Occipital lobe (tissue), 2 donors: Measurements from ENCODE around the gene GDF11. TPM values are rescaled to one million over a fixed set of nuclear protein-coding genes. Genes with fewer than 3 reads are reported as not detected.
"Not testable (repeated sequence)": the region's sequence is repeated elsewhere in the genome, so short reads cannot be mapped to it uniquely, and the experiment has no call there.

Experiments
- DNase-seq: peaks from one replicate; lab custom pipeline; 2025; lab: John Stamatoyannopoulos, UW
- total RNA-seq: library from RNA; depleted of rRNA; stranded (reverse); fragments of >200 nt; gene quantifications from one replicate; pipeline ENCODE4 v1.2.3, GENCODE V29; 2014

The GDF11 gene
- total RNA-seq, 1 donor from 2014 or later = 6.6 TPM

GRCh38 chr12:55741931-55742680 is 816 bp upstream of the GDF11 start:
- DNase-seq = no peak

GRCh38 chr12:55743406-55744339 is 751 bp downstream of the GDF11 start:
- DNase-seq = no peak

- no peak for DNase-seq
Observed at GRCh38 chr12:55744340-55745030, 1.6 kb downstream of the GDF11 start.

- DNase-seq = no peak
Observed at GRCh38 chr12:55745361-55746173, 2.6 kb downstream of the GDF11 start.

- DNase-seq = no peak
Observed at GRCh38 chr12:55746174-55746912, 3.4 kb downstream of the GDF11 start.

- DNase-seq = no peak
Observed at GRCh38 chr12:55746913-55747231, 4.0 kb downstream of the GDF11 start.

GRCh38 chr12:55748230-55748993 is 5.5 kb downstream of the GDF11 start:
- no peak for DNase-seq

GRCh38 chr12:55755246-55755645 is 12.3 kb downstream of the GDF11 start:
- DNase-seq = no peak

GRCh38 chr12:55757701-55758100 is 14.8 kb downstream of the GDF11 start:
- DNase-seq = no peak

GRCh38 chr12:55758575-55758974 is 15.7 kb downstream of the GDF11 start:
- not testable (repeated sequence) for DNase-seq

GRCh38 chr12:55760663-55761062 is 17.7 kb downstream of the GDF11 start:
- DNase-seq = no peak

GRCh38 chr12:55762646-55763045 is 19.7 kb downstream of the GDF11 start:
- no peak for DNase-seq

GRCh38 chr12:55765736-55766290 is 22.9 kb downstream of the GDF11 start:
- no peak for DNase-seq

- DNase-seq = no peak
Observed at GRCh38 chr12:55767156-55767555, 24.2 kb downstream of the GDF11 start.

GRCh38 chr12:55771736-55772135 is 28.8 kb downstream of the GDF11 start:
- DNase-seq = no peak

- no peak for DNase-seq
Observed at GRCh38 chr12:55777856-55778255, 34.9 kb downstream of the GDF11 start.

- DNase-seq = no peak
Observed at GRCh38 chr12:55780685-55781084, 37.8 kb downstream of the GDF11 start.

GRCh38 chr12:55788546-55788945 is 45.6 kb downstream of the GDF11 start:
- no peak for DNase-seq

GRCh38 chr12:55789171-55789570 is 46.2 kb downstream of the GDF11 start:
- DNase-seq = no peak
